PFSK-1 (cell line): Measurements from ENCODE around the gene BBS12.

ENCODE experiments used
- FOXP2 ChIP-seq: optimal IDR thresholded peaks from 2 replicates; pipeline ENCODE3; 2011; ENCODE audit warnings: borderline replicate concordance, control low read depth, inconsistent platforms; ENCODE audit not compliant: insufficient read depth; ENCODE audit errors: extremely low read length, extremely low read depth
- POLR2AphosphoS5 ChIP-seq: IDR thresholded peaks from 2 replicates; pipeline ENCODE4 v1.6.1; 2012; ENCODE audit warnings: low read depth, mild to moderate bottlenecking, control low read depth, low read length, moderate library complexity
- REST ChIP-seq, 2 experiments: IDR thresholded peaks; 2 replicates each; pipeline versions ENCODE4 v1.6.1 to v1.8.0; 2011 to 2012; ENCODE audit warnings: low read depth in 2 of 2, low read length in 2 of 2, control low read depth in 1 of 2, inconsistent platforms in 1 of 2, mild to moderate bottlenecking in 1 of 2, moderate library complexity in 1 of 2; ENCODE audit not compliant: insufficient read depth in 1 of 2
- SIN3A ChIP-seq: IDR thresholded peaks from 2 replicates; pipeline ENCODE4 v1.6.1; 2012; ENCODE audit warnings: mild to moderate bottlenecking, low read length, moderate library complexity, borderline replicate concordance; ENCODE audit not compliant: insufficient read depth
- TAF1 ChIP-seq: IDR thresholded peaks from 2 replicates; pipeline ENCODE4 v1.6.1; 2012; ENCODE audit warnings: low read length, control low read depth, borderline replicate concordance; ENCODE audit not compliant: insufficient read depth

The BBS12 gene

GRCh38 chr4:122709236-122709635, 23.3 kb upstream of the BBS12 start:
- no peak for TF ChIP-seq SIN3A
- no peak for TF ChIP-seq POLR2AphosphoS5
- no peak for TF ChIP-seq FOXP2
- no peak for TF ChIP-seq TAF1
- TF ChIP-seq REST (IDR thresholded peaks at IDR 0.05; ENCODE audit: insufficient read depth in 1 of 2, low read depth in 2 of 2, low read length in 2 of 2), result no peak

GRCh38 chr4:122710434-122711308, 21.8 kb upstream of the BBS12 start:
- TF ChIP-seq TAF1 (no peak), FOXP2 (no peak), POLR2AphosphoS5 (no peak), REST (IDR thresholded peaks at IDR 0.05; ENCODE audit: insufficient read depth in 1 of 2, low read depth in 2 of 2, low read length in 2 of 2) (no peak), SIN3A (no peak)

- no peak for TF ChIP-seq POLR2AphosphoS5
- no peak for TF ChIP-seq TAF1
- no peak for TF ChIP-seq FOXP2
- no peak for TF ChIP-seq SIN3A
- no peak for TF ChIP-seq REST (IDR thresholded peaks at IDR 0.05; ENCODE audit: insufficient read depth in 1 of 2, low read depth in 2 of 2, low read length in 2 of 2)
These were observed 20.6 kb upstream of the BBS12 start for GRCh38 chr4:122711919-122712318.

- TF ChIP-seq FOXP2, result no peak
- no peak for TF ChIP-seq REST (IDR thresholded peaks at IDR 0.05; ENCODE audit: insufficient read depth in 1 of 2, low read depth in 2 of 2, low read length in 2 of 2)
- TF ChIP-seq TAF1, result no peak
- TF ChIP-seq POLR2AphosphoS5, result no peak
- TF ChIP-seq SIN3A, result no peak
These were observed 19.7 kb upstream of the BBS12 start for GRCh38 chr4:122712782-122713181.

- no peak for TF ChIP-seq REST (IDR thresholded peaks at IDR 0.05; ENCODE audit: insufficient read depth in 1 of 2, low read depth in 2 of 2, low read length in 2 of 2)
- TF ChIP-seq FOXP2, result no peak
- no peak for TF ChIP-seq TAF1
- no peak for TF ChIP-seq SIN3A
These were observed 17.3 kb upstream of the BBS12 start for GRCh38 chr4:122715221-122715620.
